Measurements from ENCODE around the gene FBLIM1. TPM values are rescaled to one million over a fixed set of nuclear protein-coding genes. Genes with fewer than 3 reads are reported as not detected.
"Not testable (repeated sequence)": the region's sequence is repeated elsewhere in the genome, so short reads cannot be mapped to it uniquely, and the experiment has no call there.

Gene FBLIM1
- total RNA-seq, 1 donor from 2014 or later: 6.2 TPM

GRCh38 chr1:15803380-15803779 is 44.8 kb downstream of the FBLIM1 start:
- peak; percentile 15 for ATAC-seq
- peak; percentile 48 for DNase-seq (ENCODE audit: low spot score)

- DNase-seq (ENCODE audit: low spot score) (no peak), ATAC-seq (no peak)
Measured at GRCh38 chr1:15804060-15804459, 45.5 kb downstream of the FBLIM1 start.

GRCh38 chr1:15807121-15807520 is 48.5 kb downstream of the FBLIM1 start:
- DNase-seq (ENCODE audit: low spot score) (no peak), ATAC-seq (no peak)

DNA sequence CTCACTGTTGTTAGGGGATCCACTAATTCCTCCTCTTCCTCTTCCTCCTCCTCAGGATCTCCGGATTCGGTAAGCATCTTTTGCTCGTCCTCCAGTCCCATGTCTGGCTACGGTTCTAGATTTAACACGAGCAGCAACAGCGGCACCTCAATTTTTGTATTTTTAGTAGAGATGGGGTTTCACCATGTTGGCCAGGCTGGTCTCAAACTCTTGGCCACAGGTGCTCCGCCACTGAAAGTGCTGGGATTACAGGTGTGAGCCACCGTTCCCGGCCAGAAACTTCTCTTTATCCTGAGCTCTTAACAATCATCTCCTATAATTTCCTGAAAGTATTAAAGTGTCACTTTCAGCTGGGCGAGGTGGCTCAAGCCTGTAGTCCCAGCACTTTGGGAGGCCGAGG is 49.0 kb downstream of the FBLIM1 start, which contains the start of gene UQCRHL:
TSS of gene UQCRHL (minus strand) at position 101 of the 400 bp plus-strand sequence. CDS start at position 101, 0 bp downstream.
- DNase-seq (ENCODE audit: low spot score); ATAC-seq: not testable (repeated sequence)

GRCh38 chr1:15808955-15809354 is 50.4 kb downstream of the FBLIM1 start:
- ATAC-seq: no peak
- DNase-seq (ENCODE audit: low spot score): no peak

DNA sequence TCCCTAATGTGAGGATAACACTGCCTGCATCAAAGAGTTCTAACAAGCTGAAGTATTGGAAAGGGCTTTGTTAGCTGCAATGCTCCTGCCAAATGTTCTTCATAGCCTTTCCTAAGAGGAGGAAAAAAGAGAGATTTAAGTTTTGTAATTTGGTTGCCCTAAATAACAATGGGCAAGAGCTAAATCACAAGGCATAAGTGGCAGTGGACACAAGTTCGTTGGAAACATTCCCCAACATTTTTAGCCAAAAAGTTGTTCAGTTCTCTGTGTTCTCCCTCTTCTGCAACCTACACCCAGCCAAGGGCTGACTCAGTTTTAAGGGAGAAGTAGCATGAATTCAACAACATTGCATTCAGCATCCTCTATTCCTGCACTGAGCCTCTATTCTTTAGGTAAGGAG is 51.5 kb downstream of the FBLIM1 start:
- no peak for ATAC-seq
- DNase-seq (ENCODE audit: low spot score): no peak

- no peak for DNase-seq (ENCODE audit: low spot score)
- ATAC-seq: no peak
Measured at GRCh38 chr1:15816674-15817073, 58.1 kb downstream of the FBLIM1 start.

GRCh38 chr1:15820478-15820877 is 61.9 kb downstream of the FBLIM1 start:
- no peak for ATAC-seq
- no peak for DNase-seq (ENCODE audit: low spot score)

DNA sequence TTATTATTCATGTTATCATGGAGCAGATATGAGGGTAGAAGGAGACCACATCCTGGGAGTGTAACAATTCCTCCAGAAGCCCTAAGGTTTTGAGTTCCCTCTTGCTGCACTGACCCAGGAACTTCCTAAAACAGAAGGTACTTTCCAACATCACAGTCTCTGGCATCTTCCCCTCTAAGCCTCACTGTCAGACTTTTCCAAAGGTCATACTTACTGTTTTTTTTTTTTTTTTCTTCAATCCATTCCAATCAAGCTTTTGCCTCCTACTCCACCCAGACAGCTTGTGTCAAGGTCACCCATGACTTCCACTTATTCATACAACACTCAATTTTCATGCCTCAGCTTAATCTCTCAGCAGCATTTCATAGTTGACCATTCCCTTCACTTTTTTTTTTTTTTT is 67.2 kb downstream of the FBLIM1 start:
- DNase-seq (ENCODE audit: low spot score): no peak
- ATAC-seq: peak; percentile 55

DNA sequence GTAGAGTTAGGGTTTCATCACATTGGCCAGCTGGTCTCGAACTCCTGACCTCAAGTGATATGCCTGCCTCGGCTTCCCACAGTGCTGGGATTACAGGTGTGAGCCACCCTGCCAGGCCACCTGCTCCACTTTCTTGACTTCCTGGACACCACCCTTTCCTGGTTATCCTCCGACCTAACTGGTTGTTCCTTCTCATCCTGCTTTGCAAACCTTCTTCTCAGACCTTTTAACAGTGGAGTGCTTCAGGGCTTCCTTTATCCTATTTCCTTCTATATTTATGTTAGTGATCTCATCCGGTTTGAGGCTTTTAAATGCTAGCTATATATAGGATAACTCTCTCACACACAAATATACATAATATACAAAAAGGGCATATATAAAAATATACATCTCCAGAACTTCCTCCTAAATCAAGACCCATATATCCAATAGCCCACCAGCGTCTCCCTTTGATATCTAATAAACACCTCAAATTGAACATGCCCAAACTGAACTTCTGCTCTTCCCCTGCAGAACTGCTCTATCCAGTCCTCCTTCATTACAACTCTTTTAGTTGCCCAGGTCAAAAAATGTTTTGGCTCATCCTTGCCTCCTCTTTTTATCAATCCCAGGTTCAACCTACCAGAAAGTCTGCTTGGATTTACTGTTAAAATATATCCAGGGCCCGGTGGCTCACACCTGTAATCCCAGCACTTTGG is 68.4 kb downstream of the FBLIM1 start:
- DNase-seq (ENCODE audit: low spot score) (no peak), ATAC-seq (no peak)

- not testable (repeated sequence) for DNase-seq (ENCODE audit: low spot score); ATAC-seq
Measured at GRCh38 chr1:15827567-15827966, 69.0 kb downstream of the FBLIM1 start.

DNA sequence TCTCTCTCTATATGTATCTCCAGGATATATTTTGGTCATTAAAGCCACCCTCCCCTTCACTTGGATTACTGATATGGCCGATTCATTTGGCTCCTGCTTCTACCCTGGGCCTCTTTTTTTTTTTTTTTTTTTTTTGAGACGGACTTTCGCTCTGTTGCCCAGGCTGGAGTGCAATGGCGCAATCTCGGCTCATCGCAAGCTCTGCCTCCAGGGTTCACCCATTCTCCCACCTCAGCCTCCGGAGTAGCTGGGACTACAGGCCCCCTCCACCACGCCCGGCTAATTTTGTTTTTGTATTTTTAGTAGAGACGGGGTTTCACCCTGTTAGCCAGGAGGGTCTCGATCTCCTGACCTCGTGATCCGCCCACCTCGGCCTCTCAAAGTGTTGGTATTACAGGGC is 70.3 kb downstream of the FBLIM1 start:
- ATAC-seq: peak; percentile 33
- peak; percentile 62 for DNase-seq (ENCODE audit: low spot score)

DNA sequence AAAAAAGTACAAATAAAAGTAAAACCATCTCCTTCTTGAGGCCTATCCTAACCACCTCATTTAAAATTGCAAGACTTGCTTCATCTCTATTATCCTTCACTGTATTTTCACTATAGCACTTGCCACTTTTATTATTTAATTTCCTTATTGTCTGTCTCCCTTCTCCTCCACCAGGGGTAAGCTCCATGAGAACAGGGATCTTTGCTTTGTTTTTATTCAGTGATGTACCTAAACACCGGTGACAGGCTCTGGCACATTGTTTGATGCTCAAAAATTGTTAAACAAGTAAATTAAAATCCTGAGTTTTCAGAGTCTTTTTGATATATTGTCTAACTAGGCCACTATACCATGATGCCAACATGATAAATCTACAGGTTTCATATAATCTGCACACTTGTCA is 71.7 kb downstream of the FBLIM1 start:
- no peak for DNase-seq (ENCODE audit: low spot score)
- ATAC-seq: no peak

DNA sequence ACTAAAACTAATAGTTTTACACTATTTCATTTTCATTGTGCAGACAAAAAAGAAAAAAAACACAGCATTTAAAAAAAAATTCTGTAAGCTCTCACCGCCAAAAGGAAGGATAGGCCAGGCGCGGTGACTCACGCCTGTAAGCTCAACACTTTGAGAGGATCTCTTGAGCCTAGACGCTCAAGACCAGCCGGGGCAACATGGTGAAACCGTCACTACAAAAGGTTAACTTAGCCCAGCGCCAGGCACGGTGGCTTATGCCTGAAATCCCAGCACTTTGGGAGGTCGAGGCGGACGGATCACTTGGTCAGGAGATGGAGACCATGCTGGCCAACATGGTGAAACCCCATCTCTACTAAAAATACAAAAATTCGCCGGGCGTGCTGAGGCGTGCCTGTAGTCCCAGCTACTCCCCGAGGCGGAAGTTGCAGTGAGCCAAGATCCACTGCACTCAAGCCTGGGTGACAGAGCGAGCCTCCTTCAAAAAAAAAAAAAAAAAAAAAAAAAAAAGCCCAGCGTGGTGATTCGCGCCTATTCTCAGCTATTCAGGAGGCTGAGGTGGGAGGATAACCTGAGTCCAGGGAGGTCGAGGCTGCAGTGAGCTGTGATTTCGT is 74.6 kb downstream of the FBLIM1 start:
- peak; percentile 58 for DNase-seq (ENCODE audit: low spot score)
- no peak for ATAC-seq

- no peak for DNase-seq (ENCODE audit: low spot score)
- no peak for ATAC-seq
Measured at GRCh38 chr1:15833842-15834405, 75.3 kb downstream of the FBLIM1 start.

- DNase-seq (ENCODE audit: low spot score) (peak; percentile 95), ATAC-seq (peak; percentile 67)
Measured at GRCh38 chr1:15834406-15835204, 76.0 kb downstream of the FBLIM1 start.

DNA sequence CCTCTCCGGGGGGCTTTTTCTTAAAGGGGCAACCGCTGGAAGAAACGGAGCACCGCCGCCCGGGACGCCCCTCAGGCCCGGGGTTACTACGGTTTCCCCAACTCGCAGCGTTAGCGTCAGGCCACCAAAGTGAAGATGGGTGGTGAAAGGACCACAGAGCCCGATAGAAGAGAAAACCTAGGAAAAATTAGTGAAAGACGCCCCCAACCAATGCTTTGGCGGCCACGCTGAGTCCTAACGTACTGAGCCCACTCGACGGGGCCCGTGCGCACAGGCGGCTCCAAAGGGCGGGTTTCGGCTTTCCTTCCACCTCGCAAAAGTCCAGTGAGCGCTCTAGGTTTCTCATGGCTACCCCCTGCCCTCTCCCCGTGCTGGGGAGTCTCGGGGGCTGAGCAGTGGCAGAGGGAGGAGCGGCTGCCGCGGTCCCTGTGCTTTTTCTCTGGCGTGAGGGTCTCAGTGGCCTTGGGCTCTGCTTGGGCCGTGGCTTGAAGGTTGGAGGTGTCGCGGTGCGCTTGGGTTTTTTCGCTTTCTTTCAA is 76.7 kb downstream of the FBLIM1 start:
- no peak for DNase-seq (ENCODE audit: low spot score)
- peak; percentile 5 for ATAC-seq

DNA sequence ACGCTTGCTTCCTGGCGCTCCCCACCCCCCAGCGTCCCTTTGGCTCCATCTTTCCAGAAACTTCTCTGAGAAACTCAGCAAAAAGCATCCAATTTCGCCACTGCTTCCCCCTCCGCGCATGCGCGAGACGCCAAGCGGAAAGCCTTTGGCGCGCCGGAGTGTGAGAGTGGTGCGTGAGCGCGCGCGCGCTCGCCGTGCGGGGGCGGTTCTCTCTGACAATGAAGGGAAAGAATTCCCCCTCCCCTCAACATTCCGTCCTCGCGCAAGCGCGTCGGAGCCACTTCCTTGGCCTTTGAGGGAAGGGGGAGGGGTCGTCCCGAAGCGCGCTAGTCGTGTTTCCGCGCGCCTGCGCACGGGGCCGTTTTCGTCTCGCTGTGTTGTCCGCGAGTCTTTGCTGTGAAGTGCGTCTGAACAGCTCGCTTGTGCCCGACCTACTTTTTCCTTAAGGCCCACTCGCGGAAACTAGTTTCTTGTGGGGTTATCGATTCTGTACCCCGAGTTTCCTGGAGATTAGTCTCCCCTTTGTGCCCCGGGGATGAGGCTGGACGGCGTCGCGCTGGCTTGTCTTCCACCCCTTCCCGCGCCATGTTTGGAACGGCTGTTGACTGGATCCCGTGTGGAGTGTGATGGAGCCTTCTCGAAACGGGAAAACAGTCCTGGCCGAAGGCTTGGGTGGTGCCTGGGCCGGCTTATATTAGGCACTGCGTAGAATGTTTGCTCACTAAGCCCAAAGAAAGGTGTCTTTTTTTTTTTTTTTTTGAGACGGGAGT is 77.3 kb downstream of the FBLIM1 start:
- DNase-seq (ENCODE audit: low spot score): peak; percentile 100
- peak; percentile 69 for ATAC-seq

All from left lobe of liver (tissue), 2 donors.